HEK293 (cell line): ENCODE measurements around the gene C2CD4C.

Experiments
- BCL11A ChIP-seq: fragments of 450-650 bp; formaldehyde crosslinking; IDR thresholded peaks from 2 replicates; pipeline ENCODE4 v1.5.1; 2016; ENCODE audit warnings: low read depth, missing biosample characterization, missing genetic modification characterization
- GLIS2 ChIP-seq: fragments of 450-650 bp; formaldehyde crosslinking; IDR thresholded peaks from 2 replicates; pipeline ENCODE4 v1.5.1; 2016; ENCODE audit warnings: missing biosample characterization, missing genetic modification characterization
- RBAK ChIP-seq: fragments of 450-650 bp; formaldehyde crosslinking; IDR thresholded peaks from 2 replicates; pipeline ENCODE4 v1.5.1; 2016; ENCODE audit warnings: missing biosample characterization, missing genetic modification characterization
- REPIN1 ChIP-seq: fragments of 450-650 bp; formaldehyde crosslinking; IDR thresholded peaks from 2 replicates; pipeline ENCODE4 v1.5.1; 2017; ENCODE audit warnings: missing biosample characterization, missing genetic modification characterization, low read depth
- SETDB1 ChIP-seq: IDR thresholded peaks from one replicate; pipeline ENCODE4 v1.6.1; 2017; ENCODE audit warnings: mild to moderate bottlenecking, low read length, moderate library complexity, mixed read lengths; ENCODE audit not compliant: insufficient read length
- SP3 ChIP-seq: fragments of 450-650 bp; formaldehyde crosslinking; IDR thresholded peaks from 2 replicates; pipeline ENCODE4 v1.5.1; 2016; ENCODE audit warnings: missing biosample characterization, missing genetic modification characterization
- ZFHX2 ChIP-seq: fragments of 450-650 bp; formaldehyde crosslinking; conservative IDR thresholded peaks from 2 replicates; pipeline ENCODE4 v1.5.1; 2016; ENCODE audit warnings: missing biosample characterization, missing genetic modification characterization
- ZNF16 ChIP-seq: fragments of 450-650 bp; formaldehyde crosslinking; IDR thresholded peaks from 2 replicates; pipeline ENCODE4 v1.5.1; 2016; ENCODE audit warnings: low read depth, missing biosample characterization, missing genetic modification characterization
- ZNF169 ChIP-seq: fragments of 450-650 bp; formaldehyde crosslinking; IDR thresholded peaks from 2 replicates; pipeline ENCODE4 v1.5.1; 2016; ENCODE audit warnings: missing biosample characterization, missing genetic modification characterization
- ZNF211 ChIP-seq: fragments of 450-650 bp; formaldehyde crosslinking; IDR thresholded peaks from 2 replicates; pipeline ENCODE4 v1.5.1; 2016; ENCODE audit warnings: low read depth, missing biosample characterization, missing genetic modification characterization
- ZNF214 ChIP-seq: fragments of 450-650 bp; formaldehyde crosslinking; IDR thresholded peaks from 2 replicates; pipeline ENCODE4 v1.5.1; 2017; ENCODE audit warnings: missing biosample characterization, mild to moderate bottlenecking, missing genetic modification characterization, borderline replicate concordance
- ZNF24 ChIP-seq: fragments of 450-650 bp; formaldehyde crosslinking; IDR thresholded peaks from 2 replicates; pipeline ENCODE4 v1.5.1; 2016; ENCODE audit warnings: missing biosample characterization, missing genetic modification characterization
- ZNF514 ChIP-seq: fragments of 450-650 bp; formaldehyde crosslinking; IDR thresholded peaks from 2 replicates; pipeline ENCODE4 v1.5.1; 2016; ENCODE audit warnings: missing biosample characterization, missing genetic modification characterization
- ZNF610 ChIP-seq: fragments of 450-650 bp; formaldehyde crosslinking; IDR thresholded peaks from 2 replicates; pipeline ENCODE4 v1.5.1; 2016; ENCODE audit warnings: missing biosample characterization, missing genetic modification characterization, borderline replicate concordance
- ZNF837 ChIP-seq: fragments of 450-650 bp; formaldehyde crosslinking; IDR thresholded peaks from 2 replicates; pipeline ENCODE4 v1.5.1; 2016; ENCODE audit warnings: missing biosample characterization, missing genetic modification characterization
- ZSCAN30 ChIP-seq: fragments of 450-650 bp; IDR thresholded peaks from 2 replicates; pipeline ENCODE4 v1.5.1; 2018; ENCODE audit warnings: missing biosample characterization, mild to moderate bottlenecking, missing genetic modification characterization, moderate library complexity
- TF ChIP-seq, protein P1 (sequence below): fragments of 450-650 bp; formaldehyde crosslinking; IDR thresholded peaks from 2 replicates; pipeline ENCODE4 v1.5.1; 2017; ENCODE audit warnings: missing biosample characterization, mild to moderate bottlenecking, missing genetic modification characterization, moderate library complexity
- TF ChIP-seq, protein P2 (sequence below): fragments of 450-650 bp; formaldehyde crosslinking; IDR thresholded peaks from 2 replicates; pipeline ENCODE4 v1.5.1; 2016; ENCODE audit warnings: missing biosample characterization, missing genetic modification characterization, low read depth
- TF ChIP-seq, protein P3 (sequence below): fragments of 450-650 bp; formaldehyde crosslinking; IDR thresholded peaks from 2 replicates; pipeline ENCODE4 v1.5.1; 2016; ENCODE audit warnings: missing biosample characterization, missing genetic modification characterization
- TF ChIP-seq, protein P4 (sequence below): fragments of 450-650 bp; formaldehyde crosslinking; IDR thresholded peaks from 2 replicates; pipeline ENCODE4 v1.5.1; 2016; ENCODE audit warnings: missing biosample characterization, missing genetic modification characterization
- TF ChIP-seq, protein P5 (sequence below): fragments of 450-650 bp; formaldehyde crosslinking; IDR thresholded peaks from 2 replicates; pipeline ENCODE4 v1.5.1; 2016; ENCODE audit warnings: missing biosample characterization, missing genetic modification characterization
- TF ChIP-seq, protein P6 (sequence below): fragments of 450-650 bp; formaldehyde crosslinking; IDR thresholded peaks from 2 replicates; pipeline ENCODE4 v1.5.1; 2016; ENCODE audit warnings: missing biosample characterization, missing genetic modification characterization
- TF ChIP-seq, protein P7 (sequence below): fragments of 450-650 bp; formaldehyde crosslinking; IDR thresholded peaks from 2 replicates; pipeline ENCODE4 v1.5.1; 2016; ENCODE audit warnings: missing biosample characterization, missing genetic modification characterization
- TF ChIP-seq, protein P8 (sequence below): fragments of 450-650 bp; formaldehyde crosslinking; IDR thresholded peaks from 2 replicates; pipeline ENCODE4 v1.5.1; 2017; ENCODE audit warnings: missing biosample characterization, missing genetic modification characterization

C2CD4C gene

DNA sequence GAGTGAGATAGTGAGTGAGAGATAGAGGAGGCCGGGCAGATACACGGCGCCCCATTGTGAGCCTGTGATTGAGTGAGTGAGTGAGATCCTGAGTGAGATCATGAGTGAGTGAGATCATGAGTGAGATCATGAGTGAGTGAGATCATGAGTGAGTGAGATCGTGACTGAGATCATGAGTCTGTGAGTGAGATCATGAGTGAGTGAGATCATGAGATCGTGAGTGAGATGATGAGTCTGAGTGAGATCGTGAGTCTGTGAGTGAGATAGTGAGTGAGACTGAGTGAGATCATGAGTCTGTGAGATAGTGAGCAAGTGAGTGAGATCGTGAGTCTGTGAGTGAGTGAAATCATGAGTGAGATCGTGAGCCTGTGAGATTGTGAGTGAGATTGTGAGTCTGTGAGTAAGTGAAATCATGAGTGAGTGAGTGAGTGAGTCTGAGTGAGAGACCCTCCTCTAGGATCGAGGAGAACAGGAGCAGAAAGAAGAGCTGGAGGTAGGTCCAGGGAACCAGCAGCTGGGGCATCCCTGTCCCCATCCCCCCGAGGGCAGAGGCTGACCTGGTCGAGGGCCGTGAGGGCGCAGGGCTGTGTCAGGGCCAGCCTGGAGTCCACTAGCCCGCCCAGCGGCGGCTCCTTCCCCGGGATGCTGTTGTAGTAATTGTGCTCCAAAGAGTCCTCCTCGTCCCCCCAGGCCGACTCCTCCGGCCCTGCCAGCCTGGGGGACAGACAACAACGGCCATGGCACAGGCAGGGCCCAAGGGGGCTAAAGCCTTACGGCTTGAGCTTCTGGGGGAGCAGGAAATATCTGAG is 25.4 kb upstream of the C2CD4C start (continued):
- TF ChIP-seq ZNF211 (tag by site-specific recombination) (no peak; the same call in 1 of the 2 replicates), GLIS2 (tag by site-specific recombination) (no peak), ZNF169 (peak; percentile 98), SP3 (tag by site-specific recombination) (peak; percentile 61), BCL11A (tag by site-specific recombination) (no peak), ZSCAN30 (tag by site-specific recombination) (no peak), ZNF16 (tag by site-specific recombination) (no peak), ZNF837 (tag by site-specific recombination) (no peak), ZFHX2 (tag by site-specific recombination) (no peak; the same call in 1 of the 2 replicates), REPIN1 (tag by site-specific recombination) (no peak), ZNF514 (tag by site-specific recombination) (no peak), ZNF214 (tag by site-specific recombination) (no peak), SETDB1 (no peak), ZNF24 (tag by site-specific recombination) (peak; percentile 81), RBAK (peak; percentile 95), ZNF610 (tag by site-specific recombination) (no peak)
- TF ChIP-seq, protein P1, sequence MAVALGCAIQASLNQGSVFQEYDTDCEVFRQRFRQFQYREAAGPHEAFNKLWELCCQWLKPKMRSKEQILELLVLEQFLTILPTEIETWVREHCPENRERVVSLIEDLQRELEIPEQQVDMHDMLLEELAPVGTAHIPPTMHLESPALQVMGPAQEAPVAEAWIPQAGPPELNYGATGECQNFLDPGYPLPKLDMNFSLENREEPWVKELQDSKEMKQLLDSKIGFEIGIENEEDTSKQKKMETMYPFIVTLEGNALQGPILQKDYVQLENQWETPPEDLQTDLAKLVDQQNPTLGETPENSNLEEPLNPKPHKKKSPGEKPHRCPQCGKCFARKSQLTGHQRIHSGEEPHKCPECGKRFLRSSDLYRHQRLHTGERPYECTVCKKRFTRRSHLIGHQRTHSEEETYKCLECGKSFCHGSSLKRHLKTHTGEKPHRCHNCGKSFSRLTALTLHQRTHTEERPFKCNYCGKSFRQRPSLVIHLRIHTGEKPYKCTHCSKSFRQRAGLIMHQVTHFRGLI (tag by site-specific recombination), result no peak
- TF ChIP-seq, protein P2, sequence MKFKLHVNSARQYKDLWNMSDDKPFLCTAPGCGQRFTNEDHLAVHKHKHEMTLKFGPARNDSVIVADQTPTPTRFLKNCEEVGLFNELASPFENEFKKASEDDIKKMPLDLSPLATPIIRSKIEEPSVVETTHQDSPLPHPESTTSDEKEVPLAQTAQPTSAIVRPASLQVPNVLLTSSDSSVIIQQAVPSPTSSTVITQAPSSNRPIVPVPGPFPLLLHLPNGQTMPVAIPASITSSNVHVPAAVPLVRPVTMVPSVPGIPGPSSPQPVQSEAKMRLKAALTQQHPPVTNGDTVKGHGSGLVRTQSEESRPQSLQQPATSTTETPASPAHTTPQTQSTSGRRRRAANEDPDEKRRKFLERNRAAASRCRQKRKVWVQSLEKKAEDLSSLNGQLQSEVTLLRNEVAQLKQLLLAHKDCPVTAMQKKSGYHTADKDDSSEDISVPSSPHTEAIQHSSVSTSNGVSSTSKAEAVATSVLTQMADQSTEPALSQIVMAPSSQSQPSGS, result peak; percentile 94
- TF ChIP-seq, protein P3, sequence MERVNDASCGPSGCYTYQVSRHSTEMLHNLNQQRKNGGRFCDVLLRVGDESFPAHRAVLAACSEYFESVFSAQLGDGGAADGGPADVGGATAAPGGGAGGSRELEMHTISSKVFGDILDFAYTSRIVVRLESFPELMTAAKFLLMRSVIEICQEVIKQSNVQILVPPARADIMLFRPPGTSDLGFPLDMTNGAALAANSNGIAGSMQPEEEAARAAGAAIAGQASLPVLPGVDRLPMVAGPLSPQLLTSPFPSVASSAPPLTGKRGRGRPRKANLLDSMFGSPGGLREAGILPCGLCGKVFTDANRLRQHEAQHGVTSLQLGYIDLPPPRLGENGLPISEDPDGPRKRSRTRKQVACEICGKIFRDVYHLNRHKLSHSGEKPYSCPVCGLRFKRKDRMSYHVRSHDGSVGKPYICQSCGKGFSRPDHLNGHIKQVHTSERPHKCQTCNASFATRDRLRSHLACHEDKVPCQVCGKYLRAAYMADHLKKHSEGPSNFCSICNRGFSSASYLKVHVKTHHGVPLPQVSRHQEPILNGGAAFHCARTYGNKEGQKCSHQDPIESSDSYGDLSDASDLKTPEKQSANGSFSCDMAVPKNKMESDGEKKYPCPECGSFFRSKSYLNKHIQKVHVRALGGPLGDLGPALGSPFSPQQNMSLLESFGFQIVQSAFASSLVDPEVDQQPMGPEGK (tag by site-specific recombination), result no peak
- TF ChIP-seq, protein P4, sequence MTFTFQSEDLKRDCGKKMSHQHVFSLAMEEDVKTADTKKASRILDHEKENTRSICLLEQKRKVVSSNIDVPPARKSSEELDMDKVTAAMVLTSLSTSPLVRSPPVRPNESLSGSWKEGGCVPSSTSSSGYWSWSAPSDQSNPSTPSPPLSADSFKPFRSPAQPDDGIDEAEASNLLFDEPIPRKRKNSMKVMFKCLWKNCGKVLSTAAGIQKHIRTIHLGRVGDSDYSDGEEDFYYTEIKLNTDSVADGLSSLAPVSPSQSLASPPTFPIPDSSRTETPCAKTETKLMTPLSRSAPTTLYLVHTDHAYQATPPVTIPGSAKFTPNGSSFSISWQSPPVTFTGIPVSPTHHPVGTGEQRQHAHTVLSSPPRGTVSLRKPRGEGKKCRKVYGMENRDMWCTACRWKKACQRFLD, result no peak
- TF ChIP-seq, protein P5, sequence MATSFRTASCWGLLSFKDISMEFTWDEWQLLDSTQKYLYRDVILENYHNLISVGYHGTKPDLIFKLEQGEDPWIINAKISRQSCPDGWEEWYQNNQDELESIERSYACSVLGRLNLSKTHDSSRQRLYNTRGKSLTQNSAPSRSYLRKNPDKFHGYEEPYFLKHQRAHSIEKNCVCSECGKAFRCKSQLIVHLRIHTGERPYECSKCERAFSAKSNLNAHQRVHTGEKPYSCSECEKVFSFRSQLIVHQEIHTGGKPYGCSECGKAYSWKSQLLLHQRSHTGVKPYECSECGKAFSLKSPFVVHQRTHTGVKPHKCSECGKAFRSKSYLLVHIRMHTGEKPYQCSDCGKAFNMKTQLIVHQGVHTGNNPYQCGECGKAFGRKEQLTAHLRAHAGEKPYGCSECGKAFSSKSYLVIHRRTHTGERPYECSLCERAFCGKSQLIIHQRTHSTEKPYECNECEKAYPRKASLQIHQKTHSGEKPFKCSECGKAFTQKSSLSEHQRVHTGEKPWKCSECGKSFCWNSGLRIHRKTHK (tag by site-specific recombination), result peak; percentile 70
- TF ChIP-seq, protein P6, sequence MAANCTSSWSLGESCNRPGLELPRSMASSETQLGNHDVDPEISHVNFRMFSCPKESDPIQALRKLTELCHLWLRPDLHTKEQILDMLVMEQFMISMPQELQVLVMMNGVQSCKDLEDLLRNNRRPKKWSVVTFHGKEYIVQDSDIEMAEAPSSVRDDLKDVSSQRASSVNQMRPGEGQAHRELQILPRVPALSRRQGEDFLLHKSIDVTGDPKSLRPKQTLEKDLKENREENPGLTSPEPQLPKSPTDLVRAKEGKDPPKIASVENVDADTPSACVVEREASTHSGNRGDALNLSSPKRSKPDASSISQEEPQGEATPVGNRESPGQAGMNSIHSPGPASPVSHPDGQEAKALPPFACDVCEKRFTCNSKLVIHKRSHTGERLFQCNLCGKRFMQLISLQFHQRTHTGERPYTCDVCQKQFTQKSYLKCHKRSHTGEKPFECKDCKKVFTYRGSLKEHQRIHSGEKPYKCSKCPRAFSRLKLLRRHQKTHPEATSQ (tag by site-specific recombination), result no peak
- TF ChIP-seq, protein P7, sequence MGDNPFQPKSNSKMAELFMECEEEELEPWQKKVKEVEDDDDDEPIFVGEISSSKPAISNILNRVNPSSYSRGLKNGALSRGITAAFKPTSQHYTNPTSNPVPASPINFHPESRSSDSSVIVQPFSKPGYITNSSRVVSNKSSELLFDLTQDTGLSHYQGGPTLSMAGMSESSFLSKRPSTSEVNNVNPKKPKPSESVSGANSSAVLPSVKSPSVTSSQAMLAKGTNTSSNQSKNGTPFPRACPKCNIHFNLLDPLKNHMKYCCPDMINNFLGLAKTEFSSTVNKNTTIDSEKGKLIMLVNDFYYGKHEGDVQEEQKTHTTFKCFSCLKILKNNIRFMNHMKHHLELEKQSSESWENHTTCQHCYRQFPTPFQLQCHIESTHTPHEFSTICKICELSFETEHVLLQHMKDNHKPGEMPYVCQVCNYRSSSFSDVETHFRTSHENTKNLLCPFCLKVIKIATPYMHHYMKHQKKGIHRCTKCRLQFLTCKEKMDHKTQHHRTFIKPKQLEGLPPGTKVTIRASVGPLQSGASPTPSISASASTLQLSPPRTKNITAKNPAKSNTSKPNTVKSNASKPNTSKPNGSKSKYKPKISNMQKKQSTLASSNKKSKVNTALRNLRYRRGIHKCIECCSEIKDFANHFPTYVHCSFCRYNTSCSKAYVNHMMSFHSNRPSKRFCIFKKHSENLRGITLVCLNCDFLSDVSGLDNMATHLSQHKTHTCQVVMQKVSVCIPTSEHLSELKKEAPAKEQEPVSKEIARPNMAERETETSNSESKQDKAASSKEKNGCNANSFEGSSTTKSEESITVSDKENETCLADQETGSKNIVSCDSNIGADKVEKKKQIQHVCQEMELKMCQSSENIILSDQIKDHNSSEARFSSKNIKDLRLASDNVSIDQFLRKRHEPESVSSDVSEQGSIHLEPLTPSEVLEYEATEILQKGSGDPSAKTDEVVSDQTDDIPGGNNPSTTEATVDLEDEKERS (tag by site-specific recombination), result peak; percentile 99
- TF ChIP-seq, protein P8, sequence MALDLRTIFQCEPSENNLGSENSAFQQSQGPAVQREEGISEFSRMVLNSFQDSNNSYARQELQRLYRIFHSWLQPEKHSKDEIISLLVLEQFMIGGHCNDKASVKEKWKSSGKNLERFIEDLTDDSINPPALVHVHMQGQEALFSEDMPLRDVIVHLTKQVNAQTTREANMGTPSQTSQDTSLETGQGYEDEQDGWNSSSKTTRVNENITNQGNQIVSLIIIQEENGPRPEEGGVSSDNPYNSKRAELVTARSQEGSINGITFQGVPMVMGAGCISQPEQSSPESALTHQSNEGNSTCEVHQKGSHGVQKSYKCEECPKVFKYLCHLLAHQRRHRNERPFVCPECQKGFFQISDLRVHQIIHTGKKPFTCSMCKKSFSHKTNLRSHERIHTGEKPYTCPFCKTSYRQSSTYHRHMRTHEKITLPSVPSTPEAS, result peak; percentile 54; the same call in 1 of the 2 replicates
